ENCODE data around the gene TRIM7. TPM values are rescaled to one million over a fixed set of nuclear protein-coding genes. Genes with fewer than 3 reads are reported as not detected.

The TRIM7 gene
- total and polyA plus RNA-seq, 2 of the 4 experiments (the other 2 are of a cell fraction): 0.54 to 1.0 TPM

GRCh38 chr5:181212934-181213333 is 7.9 kb upstream of the TRIM7 start:
- WGBS, 2 experiments (ENCODE audit: extremely low coverage in 2 of 2, insufficient read length in 1 of 2): no CpG with 5 or more reads among the region's 2 CpGs
- TF ChIP-seq RFX5 (IDR thresholded peaks at IDR 0.05; ENCODE audit: low read depth, low read length): no peak
- TF ChIP-seq POLR2A (IDR thresholded peaks at IDR 0.05; ENCODE audit: low read depth, low read length): no peak
- TF ChIP-seq NFE2L2 (IDR thresholded peaks at IDR 0.05; ENCODE audit: low read depth, low read length): no peak
- TF ChIP-seq RCOR1 (IDR thresholded peaks at IDR 0.05; ENCODE audit: insufficient replicate concordance, low read length): no peak
- TF ChIP-seq MAFK (IDR thresholded peaks at IDR 0.05; ENCODE audit: low read depth, low read length): no peak
- no peak for TF ChIP-seq FOS (IDR thresholded peaks at IDR 0.05; ENCODE audit: low read depth, low read length)
- no peak for TF ChIP-seq RAD21 (IDR thresholded peaks at IDR 0.05; ENCODE audit: low read length)
- no peak for TF ChIP-seq MAZ (IDR thresholded peaks at IDR 0.05; ENCODE audit: borderline replicate concordance, low read depth, low read length)
- no peak for TF ChIP-seq BHLHE40 (IDR thresholded peaks at IDR 0.05; ENCODE audit: low read depth, low read length)
- no peak for TF ChIP-seq CEBPB (IDR thresholded peaks at IDR 0.05; ENCODE audit: low read depth, low read length)
- TF ChIP-seq ELK1 (IDR thresholded peaks at IDR 0.05; ENCODE audit: borderline replicate concordance, low read depth, low read length): no peak
- TF ChIP-seq MXI1 (IDR thresholded peaks at IDR 0.05; ENCODE audit: borderline replicate concordance, low read depth, low read length): no peak
- no peak for TF ChIP-seq USF2 (IDR thresholded peaks at IDR 0.05; ENCODE audit: low read depth, low read length)
- TF ChIP-seq, protein P1, sequence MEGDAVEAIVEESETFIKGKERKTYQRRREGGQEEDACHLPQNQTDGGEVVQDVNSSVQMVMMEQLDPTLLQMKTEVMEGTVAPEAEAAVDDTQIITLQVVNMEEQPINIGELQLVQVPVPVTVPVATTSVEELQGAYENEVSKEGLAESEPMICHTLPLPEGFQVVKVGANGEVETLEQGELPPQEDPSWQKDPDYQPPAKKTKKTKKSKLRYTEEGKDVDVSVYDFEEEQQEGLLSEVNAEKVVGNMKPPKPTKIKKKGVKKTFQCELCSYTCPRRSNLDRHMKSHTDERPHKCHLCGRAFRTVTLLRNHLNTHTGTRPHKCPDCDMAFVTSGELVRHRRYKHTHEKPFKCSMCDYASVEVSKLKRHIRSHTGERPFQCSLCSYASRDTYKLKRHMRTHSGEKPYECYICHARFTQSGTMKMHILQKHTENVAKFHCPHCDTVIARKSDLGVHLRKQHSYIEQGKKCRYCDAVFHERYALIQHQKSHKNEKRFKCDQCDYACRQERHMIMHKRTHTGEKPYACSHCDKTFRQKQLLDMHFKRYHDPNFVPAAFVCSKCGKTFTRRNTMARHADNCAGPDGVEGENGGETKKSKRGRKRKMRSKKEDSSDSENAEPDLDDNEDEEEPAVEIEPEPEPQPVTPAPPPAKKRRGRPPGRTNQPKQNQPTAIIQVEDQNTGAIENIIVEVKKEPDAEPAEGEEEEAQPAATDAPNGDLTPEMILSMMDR (conservative IDR thresholded peaks at IDR 0.05; ENCODE audit: low read depth, low read length): no peak
- TF ChIP-seq SMC3 (IDR thresholded peaks at IDR 0.05; ENCODE audit: low read depth, low read length): no peak
- no peak for TF ChIP-seq CHD1 (IDR thresholded peaks at IDR 0.05; ENCODE audit: low read depth, low read length)
- dilution Hi-C loops (cut with HindIII; ENCODE audit: low sequenced_read_pairs, unreplicated experiment): no loop called here

More at GRCh38 chr5:181212934-181213333, 7.9 kb upstream of the TRIM7 start:
- BruUV-seq (replicated peaks): no TSS peak
- Histone ChIP-seq H3K79me1 (ENCODE audit: low read depth in 1 of 2, low read length in 2 of 2) (no peaks in the 10 kb centered on the region), H2BK120ac (ENCODE audit: low read depth, low read length) (no peak overlapping the region), H4K91ac (ENCODE audit: insufficient read depth, low read depth, low read length) (no peak overlapping the region), H3K4me2 (ENCODE audit: low read depth, low read length) (no peak overlapping the region), H2BK5ac (ENCODE audit: low read depth, low read length, poor library complexity, severe bottlenecking) (no peak overlapping the region), H2AK9ac (replicated peaks; ENCODE audit: low read depth, low read length, poor library complexity) (no peak overlapping the region), H4K20me1 (ENCODE audit: insufficient read depth, low read length) (peaks cover 5% of the 10 kb centered on the region), H3K36me3 (ENCODE audit: control insufficient read depth, insufficient read depth, low read length) (no peaks in the 10 kb centered on the region), H3K4me1 (ENCODE audit: control insufficient read depth, insufficient read depth, low read length) (0 out of 2 replicates have a peak, but pooled peaks cover 2% of the 10 kb centered on the region), H2AFZ (replicated peaks; ENCODE audit: low read length, poor library complexity) (no peak overlapping the region), H3K4me3 (ENCODE audit: insufficient read depth, low read depth, low read length) (no peak overlapping the region), H3K27ac (ENCODE audit: insufficient read depth, low read length) (no peak overlapping the region), H4K8ac (ENCODE audit: low read depth in 2 of 2, low read length in 2 of 2) (no peak overlapping the region), H3K27me3 (ENCODE audit: control insufficient read depth, insufficient read depth, low read length) (no peaks in the 10 kb centered on the region; the same call in 1 of the 2 replicates), H2AK5ac (ENCODE audit: low read depth, low read length) (no peak overlapping the region), H2BK15ac (ENCODE audit: low read depth, low read length) (no peak overlapping the region), H3K9me1 (ENCODE audit: insufficient read depth, low read length) (peaks cover 8% of the 10 kb centered on the region; the same call in 1 of the 2 replicates), H3K56ac (ENCODE audit: extremely low read depth, insufficient read depth, low read length) (no peak overlapping the region), H3K9me3 (ENCODE audit: control insufficient read depth, insufficient read depth, low read length) (no peaks in the 10 kb centered on the region), H2BK20ac (ENCODE audit: low read depth, low read length) (no peak overlapping the region), H3K14ac (replicated peaks; ENCODE audit: low read depth, low read length) (no peak overlapping the region), H3K4ac (ENCODE audit: low read depth, low read length) (no peak overlapping the region), H3K18ac (ENCODE audit: low read depth, low read length) (no peak overlapping the region), H3K23ac (ENCODE audit: low read depth, low read length) (no peak overlapping the region; the same call in 1 of the 2 replicates), H4K5ac (ENCODE audit: low read depth, low read length) (no peak overlapping the region), H3K9ac (ENCODE audit: low read depth, low read length) (no peak overlapping the region)
- no peak for DNase-seq
- no peak for ATAC-seq (ENCODE audit: low read depth)
- POLR2A ChIA-PET (ENCODE audit: unreplicated experiment): no interaction called here
- CTCF ChIA-PET: no interaction called here
- in situ Hi-C loops (cut with MboI; ENCODE audit: low sequenced_read_pairs): no loop called here
- intact Hi-C loops (cut with micrococcal nuclease): no loop called here

Measured in IMR-90 (cell line).